TTC549 (cell line): ENCODE results near the gene TPD52L2.
"Not testable (repeated sequence)": the region's sequence is repeated elsewhere in the genome, so short reads cannot be mapped to it uniquely, and the experiment has no call there.

Experiments
- FAIRE-seq: peaks from 2 replicates; lab custom pipeline; 2012; peaks lifted over from hg19 to GRCh38; lab: Jason Lieb, UNC

Gene TPD52L2

GRCh38 chr20:63895952-63896263 is 30.8 kb downstream of the TPD52L2 start:
- no peak for FAIRE-seq

- FAIRE-seq = no peak
These were observed 31.4 kb downstream of the TPD52L2 start for GRCh38 chr20:63896264-63897105.

DNA sequence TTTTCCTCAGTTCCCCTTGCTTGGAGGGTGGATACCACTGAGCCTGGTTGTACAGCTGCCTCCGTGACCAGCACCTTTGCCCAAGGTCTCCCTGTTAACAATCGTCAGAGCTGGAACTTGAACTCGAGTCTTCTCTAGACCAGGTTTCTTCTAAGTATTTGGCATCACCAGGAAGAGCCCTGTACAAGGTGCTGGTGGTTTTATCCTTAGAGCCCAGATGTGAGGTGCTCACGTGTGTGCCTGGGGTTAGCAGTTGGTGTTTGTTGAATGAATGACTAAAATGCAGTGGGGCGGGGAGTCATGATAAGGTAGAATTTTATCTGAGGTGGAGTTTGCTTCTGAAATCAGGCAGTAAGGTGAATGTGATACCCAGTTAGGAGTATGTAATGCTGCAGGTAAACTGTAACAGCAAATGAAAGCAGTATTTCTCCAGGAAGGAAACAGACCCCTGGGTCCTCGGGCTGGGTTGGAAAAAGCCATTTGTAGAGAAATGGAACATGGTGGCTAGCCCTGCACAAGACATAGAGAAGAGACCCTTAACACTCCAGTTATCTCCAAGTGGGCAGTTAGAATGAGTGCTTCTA is 33.0 kb downstream of the TPD52L2 start:
- no peak for FAIRE-seq

GRCh38 chr20:63898882-63899558 is 34.0 kb downstream of the TPD52L2 start:
- no peak for FAIRE-seq

- no peak for FAIRE-seq
These were observed 35.3 kb downstream of the TPD52L2 start for GRCh38 chr20:63900413-63900812.

GRCh38 chr20:63903796-63904561 is 38.9 kb downstream of the TPD52L2 start:
- FAIRE-seq = no peak

DNA sequence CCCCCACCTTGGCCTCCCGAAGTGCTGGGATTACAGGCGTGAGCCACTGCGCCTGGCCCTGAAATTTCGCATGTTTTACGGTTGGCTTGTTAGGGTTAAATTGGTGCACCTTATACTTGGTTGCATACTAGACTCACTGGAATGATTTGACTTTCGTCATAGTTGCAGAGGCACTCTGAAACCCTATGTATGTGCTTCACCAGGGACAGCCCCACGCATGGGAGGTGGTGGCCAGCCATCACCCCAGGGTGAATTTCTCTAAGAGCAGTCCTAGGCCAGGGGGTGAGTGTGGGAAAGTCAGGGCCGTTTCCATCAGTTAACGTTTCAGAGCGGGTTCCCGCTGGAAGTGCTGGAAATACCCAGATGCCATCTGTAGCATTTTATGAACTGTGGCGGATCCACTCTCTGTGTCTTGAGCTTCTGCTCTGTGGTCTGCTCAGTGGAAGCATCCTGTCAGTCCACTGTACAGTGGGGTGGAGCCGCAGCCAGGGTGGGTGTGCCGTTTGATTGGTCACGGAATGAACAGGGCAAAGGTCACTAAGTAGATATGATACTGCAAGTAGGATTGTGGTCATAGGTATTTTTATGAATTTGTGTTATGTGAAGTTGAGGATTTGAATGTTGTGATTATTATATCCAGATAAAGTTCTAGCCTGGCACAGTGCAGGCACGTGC is 43.1 kb downstream of the TPD52L2 start:
- no peak for FAIRE-seq

DNA sequence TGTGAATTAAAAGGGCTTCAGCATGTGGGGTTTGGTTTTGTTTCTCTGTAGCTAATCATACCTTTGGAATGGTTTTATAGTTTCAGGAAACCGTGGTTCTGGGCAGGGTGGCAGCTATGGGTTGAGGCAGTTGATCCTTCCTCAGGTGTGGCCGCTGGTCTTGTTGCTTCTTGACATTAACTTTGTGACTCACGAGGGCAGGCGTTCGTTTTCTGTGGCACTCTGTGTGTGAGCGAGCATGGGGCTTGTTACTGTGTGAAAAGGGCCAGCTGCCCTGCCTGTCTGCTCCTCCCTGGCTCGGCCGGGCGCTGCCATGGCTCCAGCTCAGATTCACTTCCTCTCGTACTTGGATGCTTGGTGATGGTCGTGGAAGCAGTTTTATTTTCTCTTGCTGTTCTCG is 46.1 kb downstream of the TPD52L2 start:
- FAIRE-seq = no peak

DNA sequence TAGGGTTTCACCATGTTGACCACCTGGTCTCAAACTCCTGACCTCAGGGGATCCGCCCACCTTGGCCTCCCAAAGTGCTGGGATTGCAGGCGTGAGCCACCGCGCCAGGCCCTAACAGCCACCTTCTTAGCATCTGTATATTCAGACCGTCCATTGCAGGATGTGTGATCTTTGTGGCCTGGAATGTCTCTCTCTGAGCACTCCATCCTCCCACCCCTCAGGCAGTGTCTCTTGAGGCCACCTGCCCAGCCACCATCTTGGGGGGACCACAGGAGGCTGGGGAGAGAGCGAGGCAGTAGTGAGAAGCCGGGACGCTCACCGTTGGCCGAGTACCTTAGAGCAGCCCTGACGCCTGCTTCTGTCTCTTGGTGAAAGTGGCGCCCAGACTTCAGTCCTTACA is 48.7 kb downstream of the TPD52L2 start:
- no peak for FAIRE-seq

DNA sequence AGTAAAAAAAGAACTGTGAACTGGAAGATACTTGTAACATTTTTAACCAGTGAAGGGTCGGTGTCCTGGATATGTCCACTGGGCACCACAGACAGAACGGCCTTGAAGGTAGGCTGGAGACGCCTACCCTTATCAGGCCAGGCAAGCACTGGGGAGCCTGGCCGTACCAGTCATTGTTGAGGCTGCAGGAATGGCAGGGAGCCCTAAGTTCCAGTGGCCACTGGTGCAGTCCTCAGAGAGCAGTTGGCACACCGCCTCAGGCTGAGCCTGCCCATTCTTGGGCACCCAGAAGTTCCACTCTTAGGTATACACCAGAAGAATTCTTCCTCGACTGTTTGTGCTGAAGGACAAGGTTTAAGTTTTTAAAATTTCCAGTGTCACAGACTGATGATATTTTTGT is 50.4 kb downstream of the TPD52L2 start:
- no peak for FAIRE-seq

GRCh38 chr20:63916371-63916939 is 51.4 kb downstream of the TPD52L2 start:
- not testable (repeated sequence) for FAIRE-seq

DNA sequence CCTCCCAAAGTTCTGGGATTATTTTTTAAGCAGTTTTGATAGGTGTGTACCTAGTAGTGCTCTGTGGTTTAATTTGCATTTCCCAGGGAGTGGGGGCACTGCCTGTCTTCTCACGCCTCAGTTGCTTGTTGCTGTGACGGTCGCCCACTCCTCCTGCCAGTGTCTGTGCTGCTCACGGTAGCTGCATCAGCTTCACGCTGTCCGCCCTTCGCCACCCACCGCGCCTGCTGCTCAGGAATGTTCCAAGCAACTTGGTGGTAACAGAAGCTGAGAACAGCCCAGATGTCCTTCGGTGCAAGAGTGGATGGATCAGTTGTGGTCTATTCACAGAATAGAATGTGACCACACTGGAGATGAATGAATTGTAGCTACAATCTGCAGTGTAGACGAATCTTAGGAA is 52.7 kb downstream of the TPD52L2 start:
- FAIRE-seq = no peak

GRCh38 chr20:63919130-63919529 is 54.1 kb downstream of the TPD52L2 start:
- FAIRE-seq = no peak

DNA sequence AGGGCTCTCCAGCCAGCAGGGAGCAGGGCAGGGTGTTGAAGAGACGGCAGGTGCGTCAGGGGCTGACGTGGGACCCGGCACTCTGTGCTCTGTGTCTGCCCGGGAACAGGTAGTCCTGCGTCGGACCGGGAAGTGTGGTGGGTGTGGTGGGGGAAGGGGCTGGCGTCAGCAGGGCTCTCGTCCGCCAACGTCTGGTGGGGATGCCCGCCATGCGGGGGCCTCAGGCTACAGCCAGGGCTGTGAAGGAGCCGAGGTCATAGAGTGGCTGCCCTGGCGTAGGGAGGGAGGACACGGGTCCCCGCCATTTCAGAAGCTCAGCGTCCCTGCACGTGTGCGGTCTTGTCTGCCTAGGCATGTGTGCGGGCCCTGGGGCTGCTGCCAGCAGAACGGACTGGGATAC is 55.2 kb downstream of the TPD52L2 start:
- FAIRE-seq = no peak

GRCh38 chr20:63923651-63924050 is 58.6 kb downstream of the TPD52L2 start:
- no peak for FAIRE-seq

GRCh38 chr20:63924241-63924640 is 59.2 kb downstream of the TPD52L2 start:
- no peak for FAIRE-seq

GRCh38 chr20:63926298-63926697 is 61.2 kb downstream of the TPD52L2 start:
- FAIRE-seq = no peak

- no peak for FAIRE-seq
These were observed 64.0 kb downstream of the TPD52L2 start for GRCh38 chr20:63929071-63929470.

- not testable (repeated sequence) for FAIRE-seq
These were observed 64.4 kb downstream of the TPD52L2 start for GRCh38 chr20:63929473-63929883.

GRCh38 chr20:63930971-63931553 is 66.0 kb downstream of the TPD52L2 start:
- no peak for FAIRE-seq

GRCh38 chr20:63931735-63932134 is 66.7 kb downstream of the TPD52L2 start:
- FAIRE-seq = no peak
